ENCODE results near the gene NRIP1.

NRIP1 gene

DNA sequence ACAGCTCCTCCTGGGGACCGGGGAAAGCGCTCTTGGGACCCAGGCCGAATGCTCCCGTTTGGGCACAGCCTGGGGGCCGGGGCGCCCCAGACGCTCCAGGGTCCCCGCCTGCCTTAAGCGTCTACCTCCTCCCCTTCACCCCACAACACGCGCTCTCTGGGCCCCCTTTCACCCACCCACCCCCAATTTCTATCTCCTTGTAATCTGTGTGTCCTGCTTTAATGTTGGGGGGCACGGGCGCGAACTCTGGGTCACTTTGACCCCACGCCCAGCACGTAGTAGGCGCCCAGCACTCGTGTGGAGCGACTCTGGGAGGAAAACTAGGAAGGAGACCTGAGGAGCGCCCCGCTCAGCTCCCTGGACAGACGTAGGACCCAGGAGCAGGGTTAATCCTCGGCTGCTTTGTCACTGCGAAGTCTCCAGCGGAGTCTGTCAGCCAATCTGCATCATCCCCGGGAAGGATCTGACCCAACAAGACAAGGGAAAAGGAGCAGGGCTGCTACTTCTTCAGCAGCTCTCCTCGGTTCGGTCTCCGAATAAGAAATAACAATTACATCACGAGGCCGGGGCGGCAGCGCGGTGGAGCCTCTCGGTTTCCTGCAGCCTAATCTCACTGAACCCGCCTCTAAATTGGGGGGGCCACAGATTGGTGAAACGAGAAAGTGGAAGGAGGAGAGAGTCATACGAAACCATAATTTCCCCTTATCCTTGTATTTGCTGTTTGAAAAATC lies 757 bp upstream of the NRIP1 start:
- in situ Hi-C loops (cut with MboI; ENCODE audit: low sequenced_read_pairs) = no loop called here

- in situ Hi-C loops (cut with MboI; ENCODE audit: low sequenced_read_pairs) = no loop called here
These were observed 805 bp downstream of the NRIP1 start for GRCh38 chr21:15063814-15064575.

DNA sequence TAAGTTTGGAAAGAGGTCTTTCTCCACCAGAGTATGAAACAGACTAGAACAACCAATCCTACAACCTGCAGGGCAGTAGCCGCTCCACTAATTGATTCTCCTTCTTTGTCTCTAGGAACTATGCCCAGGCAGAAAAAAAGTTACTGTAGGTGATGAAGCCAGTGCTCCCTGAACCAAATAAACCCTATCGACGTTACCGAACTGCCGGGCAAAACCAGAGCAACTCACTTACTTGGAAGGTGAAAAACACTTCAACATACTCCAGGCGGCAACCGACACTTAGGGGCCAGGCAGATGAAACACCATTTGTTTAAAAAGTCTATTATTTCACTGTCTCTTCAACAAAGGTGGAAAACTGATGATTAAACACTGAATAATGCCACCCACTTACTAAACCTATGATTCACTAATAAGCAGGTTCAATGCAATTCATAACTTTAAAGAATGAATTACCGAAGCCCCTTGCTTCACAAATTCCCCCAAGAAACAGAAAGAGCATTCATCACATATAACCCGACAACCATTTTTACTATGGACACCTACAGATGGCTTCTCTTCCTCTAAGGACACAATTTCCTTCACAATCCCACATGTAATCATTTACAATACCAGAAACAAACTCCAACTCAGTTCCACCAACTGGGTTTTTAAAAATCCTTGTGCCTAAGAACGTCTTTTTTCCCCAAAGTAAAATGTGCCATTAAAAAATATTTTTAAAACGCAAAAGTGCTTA lies 1.6 kb downstream of the NRIP1 start:
- in situ Hi-C loops (cut with MboI; ENCODE audit: low sequenced_read_pairs) = no loop called here

- in situ Hi-C loops (cut with MboI; ENCODE audit: low sequenced_read_pairs) = no loop called here
These were observed 2.2 kb downstream of the NRIP1 start for GRCh38 chr21:15062606-15062965.

GRCh38 chr21:15061747-15062605 lies 2.8 kb downstream of the NRIP1 start:
- in situ Hi-C loops (cut with MboI; ENCODE audit: low sequenced_read_pairs) = no loop called here

DNA sequence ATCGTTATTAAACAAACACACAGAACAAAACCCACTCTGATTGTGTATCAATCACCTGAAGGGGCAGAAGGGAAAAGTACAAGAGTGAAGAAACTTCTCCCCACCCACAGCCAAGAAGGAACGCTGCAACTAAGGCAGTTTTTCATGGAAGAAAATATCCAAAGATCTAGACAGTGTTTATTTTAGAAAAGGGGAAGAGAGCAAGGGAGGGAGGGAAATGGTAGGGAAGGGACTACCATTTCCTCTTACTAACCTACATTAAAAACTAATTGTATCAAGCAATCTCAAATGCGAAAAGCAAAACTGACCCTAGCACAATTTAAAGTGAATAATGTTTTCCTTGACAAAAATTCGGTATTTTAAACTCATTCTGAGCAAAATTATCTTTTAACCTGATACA lies 3.5 kb downstream of the NRIP1 start:
- in situ Hi-C loops (cut with MboI; ENCODE audit: low sequenced_read_pairs) = no loop called here

DNA sequence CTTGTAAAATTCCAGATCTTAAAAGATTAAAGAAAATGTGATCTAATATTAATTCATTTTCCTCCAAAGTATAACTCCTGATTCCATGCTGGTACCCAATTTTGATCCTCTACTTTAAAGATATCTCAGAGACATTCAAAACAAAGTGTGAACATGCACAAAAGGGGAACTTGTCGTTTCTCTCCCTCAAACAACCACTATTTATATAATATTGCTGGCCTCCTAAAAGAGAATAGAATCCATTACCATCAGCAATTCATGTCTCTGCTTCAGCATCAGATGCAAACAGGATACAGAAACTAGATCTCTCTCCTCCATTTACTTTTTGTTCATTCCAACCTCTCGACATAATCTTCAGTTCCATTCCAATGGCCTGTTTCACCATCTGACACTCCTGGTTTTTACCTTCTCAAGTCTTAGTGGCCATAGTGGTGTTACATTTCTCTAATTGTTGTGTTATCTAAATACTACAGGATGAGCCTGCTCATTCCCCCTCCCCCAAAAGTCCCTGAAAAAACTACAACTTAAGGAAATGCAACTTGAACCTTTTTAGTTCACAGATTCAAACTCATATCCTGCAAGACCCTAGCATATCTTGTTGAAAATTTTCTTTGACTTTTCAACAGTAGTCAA lies 4.1 kb downstream of the NRIP1 start:
- in situ Hi-C loops (cut with MboI; ENCODE audit: low sequenced_read_pairs) = no loop called here

DNA sequence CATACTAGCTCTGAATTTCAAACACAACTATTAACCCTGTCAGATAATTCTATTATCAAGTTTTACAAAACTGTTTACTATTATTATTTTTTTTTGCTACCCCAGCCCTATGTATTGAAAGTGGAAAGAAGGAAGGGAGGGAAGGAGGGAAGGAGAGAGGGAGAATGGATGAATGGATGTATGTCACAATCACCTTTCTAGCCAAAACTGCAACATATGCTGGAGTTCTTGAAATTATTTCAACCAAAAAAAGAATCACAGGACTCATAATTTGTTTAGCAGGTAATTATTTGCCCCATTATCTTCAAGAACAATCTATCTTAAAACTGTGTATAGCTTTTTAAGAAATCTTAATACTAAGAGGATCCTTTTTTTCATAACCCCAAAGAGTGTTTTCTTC lies 5.4 kb downstream of the NRIP1 start:
- in situ Hi-C loops (cut with MboI; ENCODE audit: low sequenced_read_pairs) = no loop called here

DNA sequence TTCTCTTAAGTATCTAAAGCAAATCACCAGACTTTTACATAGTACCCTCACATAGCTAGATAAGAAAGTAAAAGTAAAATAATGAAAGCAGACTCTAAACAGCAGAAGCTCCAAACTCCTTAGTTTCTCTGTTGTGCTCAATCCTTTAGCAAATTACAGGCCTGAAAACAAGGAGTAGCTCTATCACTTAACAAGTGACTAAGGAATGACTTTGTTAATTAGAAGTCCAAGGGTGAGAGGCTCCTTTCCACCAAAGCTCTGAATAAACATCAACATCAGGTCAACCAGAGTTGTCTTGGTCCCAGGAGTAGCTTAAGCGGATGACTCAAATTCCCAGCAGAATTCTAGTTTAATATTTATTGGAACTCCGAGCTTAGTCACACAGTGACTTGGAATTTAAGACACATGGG lies 5.9 kb downstream of the NRIP1 start:
- in situ Hi-C loops (cut with MboI; ENCODE audit: low sequenced_read_pairs) = no loop called here

GRCh38 chr21:15057285-15057684 lies 7.5 kb downstream of the NRIP1 start:
- in situ Hi-C loops (cut with MboI; ENCODE audit: low sequenced_read_pairs) = no loop called here

GRCh38 chr21:15054606-15055239 lies 10.1 kb downstream of the NRIP1 start:
- in situ Hi-C loops (cut with MboI; ENCODE audit: low sequenced_read_pairs) = no loop called here

- in situ Hi-C loops (cut with MboI; ENCODE audit: low sequenced_read_pairs) = no loop called here
These were observed 10.7 kb downstream of the NRIP1 start for GRCh38 chr21:15054089-15054488.

- in situ Hi-C loops (cut with MboI; ENCODE audit: low sequenced_read_pairs) = no loop called here
These were observed 11.3 kb downstream of the NRIP1 start for GRCh38 chr21:15053500-15053899.

GRCh38 chr21:15052459-15052763 lies 12.4 kb downstream of the NRIP1 start:
- in situ Hi-C loops (cut with MboI; ENCODE audit: low sequenced_read_pairs) = no loop called here

GRCh38 chr21:15051644-15052458 lies 12.9 kb downstream of the NRIP1 start:
- in situ Hi-C loops (cut with MboI; ENCODE audit: low sequenced_read_pairs) = no loop called here

GRCh38 chr21:15050568-15051377 lies 14.0 kb downstream of the NRIP1 start:
- in situ Hi-C loops (cut with MboI; ENCODE audit: low sequenced_read_pairs) = no loop called here

GRCh38 chr21:15045017-15045416 lies 19.8 kb downstream of the NRIP1 start:
- in situ Hi-C loops (cut with MboI; ENCODE audit: low sequenced_read_pairs) = no loop called here

DNA sequence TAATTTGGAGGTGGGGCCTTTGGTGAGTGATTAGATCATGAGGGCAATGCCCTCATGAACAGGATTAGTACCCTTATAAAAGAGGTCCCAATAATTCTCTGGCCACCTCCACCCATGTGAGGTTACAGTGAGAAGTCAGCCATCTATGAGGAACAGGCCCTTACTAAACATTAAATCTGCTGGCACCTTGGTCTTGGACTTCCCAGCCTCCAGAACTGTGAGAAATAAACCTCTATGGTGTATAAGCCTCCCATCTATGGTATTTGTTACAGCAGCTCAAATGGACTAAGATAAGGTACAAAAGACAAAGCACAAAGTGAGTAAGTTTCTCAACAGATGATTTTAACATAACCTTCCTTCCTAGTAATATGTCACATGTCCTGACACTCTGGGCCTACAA lies 22.3 kb downstream of the NRIP1 start:
- in situ Hi-C loops (cut with MboI; ENCODE audit: low sequenced_read_pairs) = no loop called here

Data from hTERT RPE-1 (cell line).